Thoracic aorta (tissue), 2 donors: ENCODE results near the gene SRSF1. TPM values are rescaled to one million over a fixed set of nuclear protein-coding genes. Genes with fewer than 3 reads are reported as not detected.

Source experiments
- ATAC-seq: fragments of 150-250 bp; one replicate; pipeline ENCODE4 v1.8.0; 2017; ENCODE audit warnings: low read depth; ENCODE audit not compliant: insufficient number of reproducible peaks, low FRiP score
- DNase-seq: peaks from one replicate; pipeline ENCODE4 v3.0.0-alpha.2; 2020; ENCODE audit warnings: low spot score
- H3K27ac ChIP-seq, 2 donors: fragments of 200-600 bp; sonication (generic); 1 replicate in 1 of 2; 2 replicates in 1 of 2; pipeline ENCODE4 v1.5.1; 2016; ENCODE audit warnings: mild to moderate bottlenecking in 2 of 2, moderate library complexity in 2 of 2
- H3K27me3 ChIP-seq: fragments of 200-600 bp; sonication (generic); replicated peaks from 2 replicates; pipeline ENCODE4 v1.6.0; 2016; ENCODE audit warnings: mild to moderate bottlenecking; ENCODE audit not compliant: insufficient read depth
- H3K36me3 ChIP-seq: fragments of 200-600 bp; sonication (generic); one replicate; pipeline ENCODE4 v1.5.1; 2016
- H3K4me1 ChIP-seq, 2 donors: fragments of 200-600 bp; sonication (generic); 1 replicate in 1 of 2; 2 replicates in 1 of 2; pipeline versions ENCODE4 v1.5.1 to v1.6.0; 2016; ENCODE audit warnings: low read depth in 2 of 2, mild to moderate bottlenecking in 1 of 2; ENCODE audit not compliant: control insufficient read depth in 1 of 2
- H3K4me3 ChIP-seq: fragments of 200-600 bp; sonication (generic); 2 replicates; pipeline ENCODE4 v1.5.1; 2016; ENCODE audit warnings: mild to moderate bottlenecking
- H3K9me3 ChIP-seq: fragments of 200-600 bp; sonication (generic); 2 replicates; pipeline ENCODE4 v1.5.1; 2016
- CTCF ChIP-seq: fragments of 200-600 bp; sonication (generic); IDR thresholded peaks from one replicate; pipeline ENCODE4 v1.5.1; 2019; ENCODE audit warnings: antibody characterized with exemption
- total RNA-seq, 2 donors: library from RNA; depleted of rRNA; stranded (reverse); fragments of >200 nt; gene quantifications; one replicate each; pipeline versions ENCODE4 v1.1.0 to v1.2.3, GENCODE V29; 2016

Gene SRSF1
- total RNA-seq: 100 to 1,000 TPM; 132 to 220 TPM

DNA sequence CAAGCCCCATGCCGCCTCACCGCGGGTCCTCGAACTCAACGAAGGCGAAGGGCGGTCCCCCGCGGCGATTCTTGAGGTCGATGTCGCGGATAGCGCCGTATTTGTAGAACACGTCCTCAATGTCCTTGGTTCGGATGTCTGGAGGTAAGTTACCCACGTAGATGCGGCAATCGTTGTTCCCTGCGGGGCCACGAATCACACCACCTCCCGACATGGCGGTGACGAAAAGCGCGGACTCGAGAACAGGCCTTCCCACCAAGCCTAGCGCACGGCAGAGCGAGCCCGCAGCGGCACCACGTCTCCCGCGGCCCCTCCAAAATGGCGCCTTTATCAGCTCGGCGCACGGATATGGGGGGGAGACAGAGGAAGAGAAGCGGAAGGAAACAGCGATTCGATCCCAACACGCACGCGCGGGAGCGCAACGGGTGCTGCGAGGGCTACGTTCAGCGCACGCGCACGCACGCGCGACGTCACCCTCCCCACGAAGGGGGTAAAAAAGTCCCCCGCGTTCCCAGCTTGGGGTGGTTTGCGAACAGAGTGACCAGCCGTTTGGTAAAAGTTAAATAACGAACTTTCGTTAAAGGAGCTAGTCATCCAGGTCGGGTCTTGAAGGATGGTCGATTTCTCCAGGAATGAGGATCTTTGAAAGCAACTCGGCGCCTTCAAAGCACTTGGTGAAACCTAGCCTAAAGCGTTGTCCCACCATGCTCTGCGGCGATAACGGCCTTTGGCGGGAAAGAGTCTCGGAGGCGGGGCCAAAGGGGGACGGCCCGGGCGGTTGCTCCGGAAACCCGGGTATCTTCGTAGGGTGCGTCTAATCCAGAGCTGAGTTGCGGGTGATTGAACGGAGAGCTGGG, at the start of gene SRSF1:
TSS of gene SRSF1 (minus strand) at position 323 of the 857 bp plus-strand sequence. CDS start at position 214, 109 bp downstream.
- Histone ChIP-seq H3K27ac (peak within 1 kb of the TSS; percentile 96 to 100), H3K36me3 (peaks cover 34% of the 10 kb centered on the region), H3K4me3 (peak within 1 kb of the TSS; percentile 92), H3K9me3 (no peaks in the 10 kb centered on the region), H3K4me1 (peaks cover 10 to 41% of the 10 kb centered on the region in 2 donors), H3K27me3 (no peaks in the 10 kb centered on the region)
- ATAC-seq: peak; percentile 96
- DNase-seq: peak; percentile 84
- no peak for TF ChIP-seq CTCF

GRCh38 chr17:58056476-58056875, 49.4 kb upstream of the SRSF1 start:
- TF ChIP-seq CTCF: no peak
- no peak for DNase-seq

DNA sequence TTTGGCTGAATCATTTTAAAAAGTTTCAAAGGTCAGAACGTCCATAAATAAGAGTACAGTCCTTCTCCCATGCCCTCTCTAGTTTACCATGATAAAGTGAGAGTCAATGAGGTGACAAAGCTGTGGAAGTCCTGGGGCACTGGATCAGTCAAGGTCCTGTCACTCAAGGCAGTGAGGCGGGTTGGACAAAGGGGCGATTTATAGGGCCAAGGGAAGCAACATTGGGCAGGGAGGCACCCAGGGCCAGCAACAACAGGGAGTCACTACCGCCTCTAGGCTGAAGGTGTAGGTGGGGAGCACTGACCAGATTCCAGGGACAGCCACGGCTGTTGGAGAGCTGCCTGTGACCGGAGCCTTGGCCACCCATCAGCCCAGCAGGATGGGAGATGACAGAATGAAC, 47.6 kb upstream of the SRSF1 start:
- H3K4me3 ChIP-seq: no peak overlapping the region
- H3K9me3 ChIP-seq: no peaks in the 10 kb centered on the region
- no peaks in the 10 kb centered on the region for H3K27me3 ChIP-seq
- no peak for TF ChIP-seq CTCF
- H3K4me1 ChIP-seq: no peaks in the 10 kb centered on the region
- no peak for DNase-seq
- no peak overlapping the region for H3K27ac ChIP-seq
- no peak for ATAC-seq
- no peaks in the 10 kb centered on the region for H3K36me3 ChIP-seq

More at GRCh38 chr17:58056476-58056875, 49.4 kb upstream of the SRSF1 start:
- ATAC-seq: no peak
- Histone ChIP-seq H3K36me3 (no peaks in the 10 kb centered on the region), H3K27me3 (no peaks in the 10 kb centered on the region), H3K4me3 (no peak overlapping the region), H3K27ac (no peak overlapping the region), H3K4me1 (no peaks in the 10 kb centered on the region), H3K9me3 (no peaks in the 10 kb centered on the region)

GRCh38 chr17:58052945-58053715, 46.1 kb upstream of the SRSF1 start:
- no peak for ATAC-seq
- H3K27ac ChIP-seq: no peak overlapping the region

More at GRCh38 chr17:58052945-58053715, 46.1 kb upstream of the SRSF1 start:
- H3K36me3 ChIP-seq: no peaks in the 10 kb centered on the region
- DNase-seq: no peak
- no peaks in the 10 kb centered on the region for H3K9me3 ChIP-seq
- H3K4me1 ChIP-seq: no peaks in the 10 kb centered on the region
- no peak overlapping the region for H3K4me3 ChIP-seq
- no peaks in the 10 kb centered on the region for H3K27me3 ChIP-seq
- no peak for TF ChIP-seq CTCF
